Duodenal mucosa (tissue), 2 donors: Measurements from ENCODE around the gene VEGFB.
"Not testable (repeated sequence)": the region's sequence is repeated elsewhere in the genome, so short reads cannot be mapped to it uniquely, and the experiment has no call there.

Source experiments
- H3K27ac ChIP-seq: one replicate; pipeline ENCODE4 v1.7.0; 2013; ENCODE audit warnings: low read depth, low read length
- H3K27me3 ChIP-seq, 2 donors: one replicate each; pipeline ENCODE4 v1.7.0; 2013; ENCODE audit warnings: low read length in 2 of 2, control low read depth in 1 of 2; ENCODE audit not compliant: insufficient read depth in 2 of 2, control insufficient read depth in 1 of 2
- H3K36me3 ChIP-seq, 2 donors: one replicate each; pipeline ENCODE4 v1.7.0; 2013; ENCODE audit warnings: low read length in 2 of 2, control low read depth in 1 of 2; ENCODE audit not compliant: insufficient read depth in 2 of 2, control insufficient read depth in 1 of 2
- H3K4me1 ChIP-seq, 2 donors: one replicate each; pipeline ENCODE4 v1.7.0; 2013; ENCODE audit warnings: low read length in 2 of 2, control low read depth in 1 of 2; ENCODE audit not compliant: insufficient read depth in 2 of 2, control insufficient read depth in 1 of 2
- H3K4me3 ChIP-seq, 2 donors: one replicate each; pipeline ENCODE4 v1.7.0; 2013; ENCODE audit warnings: low read length in 2 of 2, low read depth in 1 of 2
- H3K9ac ChIP-seq, 2 donors: one replicate each; pipeline ENCODE4 v1.7.0; 2013; ENCODE audit warnings: low read length in 2 of 2, low read depth in 1 of 2
- H3K9me3 ChIP-seq, 2 donors: one replicate each; pipeline ENCODE4 v1.7.0; 2013; ENCODE audit warnings: low read length in 2 of 2, control low read depth in 1 of 2; ENCODE audit not compliant: control insufficient read depth in 1 of 2

The VEGFB gene

DNA sequence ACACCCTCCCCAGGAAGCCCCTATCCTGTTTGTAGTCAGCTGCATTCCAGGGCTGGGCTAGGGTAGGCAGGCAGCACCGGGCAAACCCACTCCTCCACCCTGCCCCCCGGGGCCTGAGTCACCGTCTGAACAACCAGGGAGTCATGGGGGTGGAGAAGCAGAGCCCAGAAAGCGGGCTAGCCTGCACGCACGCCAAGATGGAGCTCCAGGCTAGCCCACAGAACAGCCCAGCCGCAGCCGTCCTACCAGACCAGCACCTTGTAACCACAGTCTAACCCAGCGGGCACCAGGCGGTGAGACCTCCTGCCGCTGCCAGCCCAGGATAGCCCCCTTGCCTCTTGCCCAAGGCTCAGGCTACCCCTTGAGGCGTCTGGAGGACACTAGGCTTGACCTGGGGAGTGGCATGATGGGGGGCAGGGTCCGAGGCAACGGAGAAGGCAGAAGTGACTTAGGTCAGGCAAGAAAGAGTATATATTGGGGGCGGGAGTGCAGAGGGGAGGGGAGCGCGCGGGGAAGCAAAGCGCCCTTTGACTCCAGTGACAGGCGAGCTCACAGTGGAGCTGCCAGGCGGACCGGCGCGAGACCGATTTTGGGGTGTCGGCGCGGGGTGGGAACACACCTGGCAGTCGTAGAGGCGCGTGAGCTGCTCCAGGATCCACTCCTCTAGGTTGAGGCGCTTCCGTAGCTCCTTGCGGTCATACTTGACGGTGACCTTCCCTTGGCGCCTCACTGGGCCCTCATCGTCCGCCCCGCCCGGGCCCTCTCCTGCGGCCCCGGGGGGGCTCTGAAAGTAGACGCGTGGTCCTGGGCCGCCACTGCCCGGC, 11.6 kb downstream of the VEGFB start:
- Histone ChIP-seq H3K9me3 (no peaks in the 10 kb centered on the region), H3K4me3 (peak overlapping the region; percentile 94 to 95), H3K27me3 (no peaks in the 10 kb centered on the region), H3K27ac (peak overlapping the region; percentile 77), H3K36me3 (peaks cover 0 to 12% of the 10 kb centered on the region in 2 donors), H3K4me1 (peaks cover 56 to 74% of the 10 kb centered on the region in 2 donors), H3K9ac (peak overlapping the region; percentile 91 to 95)

GRCh38 chr11:64246621-64246870, 12.2 kb downstream of the VEGFB start:
- H3K27me3 ChIP-seq, H3K9ac ChIP-seq, H3K27ac ChIP-seq, H3K4me3 ChIP-seq, H3K9me3 ChIP-seq: not testable (repeated sequence)
- Histone ChIP-seq H3K4me1 (peaks cover 56 to 74% of the 10 kb centered on the region in 2 donors), H3K36me3 (peaks cover 0 to 12% of the 10 kb centered on the region in 2 donors)

- Histone ChIP-seq H3K27me3 (no peaks in the 10 kb centered on the region), H3K9me3 (no peaks in the 10 kb centered on the region), H3K9ac (peak within 1 kb of the TSS; percentile 92 to 95), H3K4me3 (peak within 1 kb of the TSS; percentile 95 to 100), H3K27ac (peak within 1 kb of the TSS; percentile 94), H3K36me3 (peaks cover 0 to 12% of the 10 kb centered on the region in 2 donors), H3K4me1 (peaks cover 56 to 76% of the 10 kb centered on the region in 2 donors)
These were observed 12.7 kb downstream of the VEGFB start, which contains the start of gene PPP1R14B for GRCh38 chr11:64246871-64247728. TSS of gene PPP1R14B (minus strand) at chr11:64246943. CDS start at chr11:64246673, 270 bp downstream.

GRCh38 chr11:64247729-64248531, 13.5 kb downstream of the VEGFB start:
- peaks cover 52 to 74% of the 10 kb centered on the region in 2 donors for H3K4me1 ChIP-seq
- H3K9me3 ChIP-seq, result no peaks in the 10 kb centered on the region
- H3K27ac ChIP-seq, result peak overlapping the region; percentile 30
- peaks cover 0 to 12% of the 10 kb centered on the region in 2 donors for H3K36me3 ChIP-seq
- H3K27me3 ChIP-seq, result no peaks in the 10 kb centered on the region
- peak overlapping the region; percentile 67 to 92 for H3K9ac ChIP-seq
- H3K4me3 ChIP-seq, result peak overlapping the region; percentile 95 to 100

DNA sequence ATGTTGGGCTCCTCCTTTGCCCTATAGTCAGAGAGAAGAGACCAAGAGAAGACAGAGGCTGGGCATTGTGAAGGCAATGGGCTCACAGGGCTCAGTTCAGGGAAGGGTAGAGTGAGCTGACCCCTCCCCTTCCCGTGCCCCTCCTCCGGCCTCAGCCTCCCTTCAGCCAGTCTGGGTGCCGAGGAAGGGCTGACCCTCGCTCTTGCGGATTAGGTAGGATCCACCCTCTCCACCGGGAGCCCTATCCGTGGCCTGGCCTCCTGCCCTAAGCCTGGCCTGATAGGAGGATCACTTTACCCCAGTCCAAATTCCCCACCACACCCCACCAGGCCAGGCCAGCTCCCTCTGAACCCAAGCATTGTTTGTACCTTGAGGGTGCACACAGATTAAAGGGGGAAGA, 14.2 kb downstream of the VEGFB start:
- no peaks in the 10 kb centered on the region for H3K27me3 ChIP-seq

DNA sequence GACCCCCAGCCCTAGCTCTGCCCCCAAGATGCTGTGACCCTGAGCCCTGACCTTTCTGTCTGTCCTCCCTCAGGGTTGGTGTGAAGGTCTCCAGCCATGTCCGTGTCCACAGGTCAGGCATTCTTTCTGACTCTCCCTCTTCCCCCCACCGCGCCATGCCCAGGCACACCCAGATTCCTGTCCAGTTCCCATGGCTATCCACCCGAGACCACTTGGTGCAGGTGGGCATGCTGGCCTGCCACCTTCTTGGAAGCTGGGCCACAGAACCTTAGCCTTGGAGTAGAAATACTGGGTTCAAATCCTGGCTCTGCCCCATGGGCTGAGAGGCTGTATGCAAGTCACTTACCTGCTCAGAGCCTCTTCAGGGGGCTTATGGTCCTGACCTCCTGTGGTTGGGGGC, 14.7 kb downstream of the VEGFB start:
- Histone ChIP-seq H3K36me3 (peaks cover 0 to 4% of the 10 kb centered on the region in 2 donors), H3K4me1 (peaks cover 54 to 74% of the 10 kb centered on the region in 2 donors), H3K9me3 (no peaks in the 10 kb centered on the region), H3K9ac (peak overlapping the region in 1 of 2 donors; percentile 25), H3K27me3 (no peaks in the 10 kb centered on the region), H3K27ac (no peak overlapping the region), H3K4me3 (no peak overlapping the region)

More for the DNA sequence above, 14.2 kb downstream of the VEGFB start:
- Histone ChIP-seq H3K4me1 (peaks cover 52 to 74% of the 10 kb centered on the region in 2 donors), H3K4me3 (peak overlapping the region in 1 of 2 donors; percentile 100), H3K27ac (no peak overlapping the region), H3K9ac (peak overlapping the region; percentile 38 to 92), H3K36me3 (peaks cover 0 to 7% of the 10 kb centered on the region in 2 donors), H3K9me3 (no peaks in the 10 kb centered on the region)

GRCh38 chr11:64249563-64250414, 15.4 kb downstream of the VEGFB start:
- Histone ChIP-seq H3K27me3 (no peaks in the 10 kb centered on the region), H3K27ac (no peak overlapping the region), H3K9me3 (no peaks in the 10 kb centered on the region), H3K4me1 (peaks cover 58 to 78% of the 10 kb centered on the region in 2 donors), H3K9ac (peak overlapping the region; percentile 2 to 61), H3K36me3 (peaks cover under 1 to 9% of the 10 kb centered on the region in 2 donors), H3K4me3 (no peak overlapping the region)

GRCh38 chr11:64250415-64251015, 16.1 kb downstream of the VEGFB start:
- H3K9ac ChIP-seq, result peak overlapping the region; percentile 61 to 82
- H3K27ac ChIP-seq, result peak overlapping the region; percentile 39
- H3K36me3 ChIP-seq, result peaks cover 7 to 16% of the 10 kb centered on the region in 2 donors
- peak overlapping the region; percentile 66 to 72 for H3K4me3 ChIP-seq
- H3K4me1 ChIP-seq, result peaks cover 63 to 76% of the 10 kb centered on the region in 2 donors
- no peaks in the 10 kb centered on the region for H3K9me3 ChIP-seq
- no peaks in the 10 kb centered on the region for H3K27me3 ChIP-seq
